ENCODE measurements around the gene HDAC4.

Gene HDAC4

GRCh38 chr2:239368906-239369552 is 31.8 kb downstream of the HDAC4 start:
- DNase-seq, result no peak

- no peak for DNase-seq
Observed at GRCh38 chr2:239368321-239368720, 32.5 kb downstream of the HDAC4 start.

- no peak for DNase-seq
Observed at GRCh38 chr2:239366740-239367139, 34.1 kb downstream of the HDAC4 start.

GRCh38 chr2:239365782-239366435 is 34.9 kb downstream of the HDAC4 start:
- no peak for DNase-seq

- DNase-seq, result no peak
Observed at GRCh38 chr2:239365071-239365781, 35.6 kb downstream of the HDAC4 start.

- no peak for DNase-seq
Observed at GRCh38 chr2:239363946-239364637, 36.7 kb downstream of the HDAC4 start.

- DNase-seq, result no peak
Observed at GRCh38 chr2:239362507-239362906, 38.3 kb downstream of the HDAC4 start.

GRCh38 chr2:239361311-239361642 is 39.5 kb downstream of the HDAC4 start:
- DNase-seq, result peak; percentile 24

GRCh38 chr2:239360421-239361310 is 40.2 kb downstream of the HDAC4 start:
- DNase-seq, result no peak

GRCh38 chr2:239360008-239360407 is 40.8 kb downstream of the HDAC4 start:
- no peak for DNase-seq

- peak; percentile 10 for DNase-seq
Observed at GRCh38 chr2:239359196-239359912, 41.5 kb downstream of the HDAC4 start.

- DNase-seq, result peak; percentile 6
Observed at GRCh38 chr2:239358062-239358754, 42.6 kb downstream of the HDAC4 start.

- DNase-seq, result no peak
Observed at GRCh38 chr2:239355724-239356123, 45.1 kb downstream of the HDAC4 start.

GRCh38 chr2:239355139-239355538 is 45.7 kb downstream of the HDAC4 start:
- DNase-seq, result no peak

- no peak for DNase-seq
Observed at GRCh38 chr2:239354791-239355136, 46.1 kb downstream of the HDAC4 start.

- no peak for DNase-seq
Observed at GRCh38 chr2:239354132-239354790, 46.6 kb downstream of the HDAC4 start.

GRCh38 chr2:239353692-239354091 is 47.1 kb downstream of the HDAC4 start:
- peak; percentile 38 for DNase-seq

GRCh38 chr2:239351687-239352086 is 49.1 kb downstream of the HDAC4 start:
- no peak for DNase-seq

- DNase-seq, result no peak
Observed at GRCh38 chr2:239349453-239350135, 51.2 kb downstream of the HDAC4 start.

Measured in fibroblast of skin of abdomen (primary cell).